GM19328 (cell line): ENCODE data around the gene SCN10A.

Source experiments
- ATAC-seq: cut with Tn5 transposase; IDR thresholded peaks from one replicate; pipeline ENCODE4 v1.9.1; 2021; ENCODE audit warnings: mild to moderate bottlenecking, moderate library complexity; ENCODE audit not compliant: unreplicated experiment

SCN10A gene

GRCh38 chr3:38655708-38656300 is 160.2 kb downstream of the SCN10A start:
- no peak for ATAC-seq

- no peak for ATAC-seq
Measured at GRCh38 chr3:38653685-38654537, 162.1 kb downstream of the SCN10A start.

GRCh38 chr3:38652934-38653333 is 163.1 kb downstream of the SCN10A start:
- no peak for ATAC-seq

- ATAC-seq = no peak
Measured at GRCh38 chr3:38651153-38651789, 164.7 kb downstream of the SCN10A start.

GRCh38 chr3:38650248-38650951 is 165.6 kb downstream of the SCN10A start:
- ATAC-seq = no peak

- no peak for ATAC-seq
Measured at GRCh38 chr3:38649500-38650247, 166.3 kb downstream of the SCN10A start, which contains the start of gene SCN5A. Gene SCN5A, minus strand, starts transcription at chr3:38649687. Its CDS starts 16,380 bp downstream, at chr3:38633307.

GRCh38 chr3:38648659-38649499 is 167.1 kb downstream of the SCN10A start:
- no peak for ATAC-seq

GRCh38 chr3:38648024-38648658 is 167.9 kb downstream of the SCN10A start:
- no peak for ATAC-seq

- ATAC-seq = no peak
Measured at GRCh38 chr3:38647217-38647970, 168.6 kb downstream of the SCN10A start.
